ENCODE data around the gene ZNF629. TPM values are rescaled to one million over a fixed set of nuclear protein-coding genes. Genes with fewer than 3 reads are reported as not detected.

The ZNF629 gene
- total and polyA plus RNA-seq, 2 experiments from 2014 or later = 4.1 to 20.3 TPM

DNA sequence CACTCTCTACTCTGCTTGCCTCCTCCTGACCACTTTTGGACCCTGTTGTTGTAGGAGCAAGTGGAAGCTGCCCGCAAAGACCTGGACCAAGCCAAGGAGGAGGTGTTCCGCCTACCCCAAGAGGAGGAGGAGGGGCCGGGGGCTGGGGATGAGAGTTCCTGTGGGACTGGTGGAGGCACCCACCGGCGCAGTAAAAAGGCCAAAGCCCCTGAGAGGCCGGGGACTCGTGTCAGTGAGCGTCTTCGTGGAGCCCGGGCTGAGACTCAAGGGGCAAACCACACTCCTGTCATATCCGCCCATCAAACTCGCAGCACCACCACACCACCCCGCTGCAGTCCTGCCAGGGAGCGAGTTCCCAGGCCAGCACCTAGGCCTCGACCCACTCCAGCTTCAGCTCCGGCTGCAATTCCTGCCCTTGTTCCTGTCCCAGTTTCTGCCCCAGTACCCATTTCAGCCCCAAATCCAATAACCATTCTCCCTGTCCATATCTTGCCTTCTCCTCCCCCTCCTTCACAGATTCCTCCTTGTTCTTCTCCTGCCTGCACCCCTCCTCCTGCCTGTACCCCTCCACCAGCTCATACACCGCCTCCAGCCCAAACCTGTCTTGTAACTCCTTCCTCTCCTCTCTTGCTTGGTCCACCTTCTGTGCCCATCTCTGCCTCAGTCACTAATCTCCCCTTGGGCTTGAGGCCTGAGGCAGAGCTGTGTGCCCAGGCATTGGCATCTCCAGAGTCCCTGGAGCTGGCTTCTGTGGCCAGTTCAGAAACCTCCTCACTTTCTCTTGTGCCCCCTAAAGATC is 49.8 kb downstream of the ZNF629 start (continued):
- TF ChIP-seq, protein P1, sequence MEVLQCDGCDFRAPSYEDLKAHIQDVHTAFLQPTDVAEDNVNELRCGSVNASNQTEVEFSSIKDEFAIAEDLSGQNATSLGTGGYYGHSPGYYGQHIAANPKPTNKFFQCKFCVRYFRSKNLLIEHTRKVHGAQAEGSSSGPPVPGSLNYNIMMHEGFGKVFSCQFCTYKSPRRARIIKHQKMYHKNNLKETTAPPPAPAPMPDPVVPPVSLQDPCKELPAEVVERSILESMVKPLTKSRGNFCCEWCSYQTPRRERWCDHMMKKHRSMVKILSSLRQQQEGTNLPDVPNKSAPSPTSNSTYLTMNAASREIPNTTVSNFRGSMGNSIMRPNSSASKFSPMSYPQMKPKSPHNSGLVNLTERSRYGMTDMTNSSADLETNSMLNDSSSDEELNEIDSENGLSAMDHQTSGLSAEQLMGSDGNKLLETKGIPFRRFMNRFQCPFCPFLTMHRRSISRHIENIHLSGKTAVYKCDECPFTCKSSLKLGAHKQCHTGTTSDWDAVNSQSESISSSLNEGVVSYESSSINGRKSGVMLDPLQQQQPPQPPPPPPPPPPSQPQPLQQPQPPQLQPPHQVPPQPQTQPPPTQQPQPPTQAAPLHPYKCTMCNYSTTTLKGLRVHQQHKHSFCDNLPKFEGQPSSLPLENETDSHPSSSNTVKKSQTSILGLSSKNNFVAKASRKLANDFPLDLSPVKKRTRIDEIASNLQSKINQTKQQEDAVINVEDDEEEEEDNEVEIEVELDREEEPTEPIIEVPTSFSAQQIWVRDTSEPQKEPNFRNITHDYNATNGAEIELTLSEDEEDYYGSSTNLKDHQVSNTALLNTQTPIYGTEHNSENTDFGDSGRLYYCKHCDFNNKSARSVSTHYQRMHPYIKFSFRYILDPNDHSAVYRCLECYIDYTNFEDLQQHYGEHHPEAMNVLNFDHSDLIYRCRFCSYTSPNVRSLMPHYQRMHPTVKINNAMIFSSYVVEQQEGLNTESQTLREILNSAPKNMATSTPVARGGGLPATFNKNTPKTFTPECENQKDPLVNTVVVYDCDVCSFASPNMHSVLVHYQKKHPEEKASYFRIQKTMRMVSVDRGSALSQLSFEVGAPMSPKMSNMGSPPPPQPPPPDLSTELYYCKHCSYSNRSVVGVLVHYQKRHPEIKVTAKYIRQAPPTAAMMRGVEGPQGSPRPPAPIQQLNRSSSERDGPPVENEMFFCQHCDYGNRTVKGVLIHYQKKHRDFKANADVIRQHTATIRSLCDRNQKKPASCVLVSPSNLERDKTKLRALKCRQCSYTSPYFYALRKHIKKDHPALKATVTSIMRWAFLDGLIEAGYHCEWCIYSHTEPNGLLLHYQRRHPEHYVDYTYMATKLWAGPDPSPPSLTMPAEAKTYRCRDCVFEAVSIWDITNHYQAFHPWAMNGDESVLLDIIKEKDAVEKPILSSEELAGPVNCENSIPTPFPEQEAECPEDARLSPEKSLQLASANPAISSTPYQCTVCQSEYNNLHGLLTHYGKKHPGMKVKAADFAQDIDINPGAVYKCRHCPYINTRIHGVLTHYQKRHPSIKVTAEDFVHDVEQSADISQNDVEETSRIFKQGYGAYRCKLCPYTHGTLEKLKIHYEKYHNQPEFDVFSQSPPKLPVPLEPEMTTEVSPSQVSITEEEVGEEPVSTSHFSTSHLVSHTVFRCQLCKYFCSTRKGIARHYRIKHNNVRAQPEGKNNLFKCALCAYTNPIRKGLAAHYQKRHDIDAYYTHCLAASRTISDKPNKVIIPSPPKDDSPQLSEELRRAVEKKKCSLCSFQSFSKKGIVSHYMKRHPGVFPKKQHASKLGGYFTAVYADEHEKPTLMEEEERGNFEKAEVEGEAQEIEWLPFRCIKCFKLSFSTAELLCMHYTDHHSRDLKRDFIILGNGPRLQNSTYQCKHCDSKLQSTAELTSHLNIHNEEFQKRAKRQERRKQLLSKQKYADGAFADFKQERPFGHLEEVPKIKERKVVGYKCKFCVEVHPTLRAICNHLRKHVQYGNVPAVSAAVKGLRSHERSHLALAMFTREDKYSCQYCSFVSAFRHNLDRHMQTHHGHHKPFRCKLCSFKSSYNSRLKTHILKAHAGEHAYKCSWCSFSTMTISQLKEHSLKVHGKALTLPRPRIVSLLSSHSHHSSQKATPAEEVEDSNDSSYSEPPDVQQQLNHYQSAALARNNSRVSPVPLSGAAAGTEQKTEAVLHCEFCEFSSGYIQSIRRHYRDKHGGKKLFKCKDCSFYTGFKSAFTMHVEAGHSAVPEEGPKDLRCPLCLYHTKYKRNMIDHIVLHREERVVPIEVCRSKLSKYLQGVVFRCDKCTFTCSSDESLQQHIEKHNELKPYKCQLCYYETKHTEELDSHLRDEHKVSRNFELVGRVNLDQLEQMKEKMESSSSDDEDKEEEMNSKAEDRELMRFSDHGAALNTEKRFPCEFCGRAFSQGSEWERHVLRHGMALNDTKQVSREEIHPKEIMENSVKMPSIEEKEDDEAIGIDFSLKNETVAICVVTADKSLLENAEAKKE (CRISPR knock-in tag; IDR thresholded peaks at IDR 0.05) = no peak
- TF ChIP-seq NANOG (IDR thresholded peaks at IDR 0.05; ENCODE audit: borderline replicate concordance) = no peak
- TF ChIP-seq, protein P2, sequence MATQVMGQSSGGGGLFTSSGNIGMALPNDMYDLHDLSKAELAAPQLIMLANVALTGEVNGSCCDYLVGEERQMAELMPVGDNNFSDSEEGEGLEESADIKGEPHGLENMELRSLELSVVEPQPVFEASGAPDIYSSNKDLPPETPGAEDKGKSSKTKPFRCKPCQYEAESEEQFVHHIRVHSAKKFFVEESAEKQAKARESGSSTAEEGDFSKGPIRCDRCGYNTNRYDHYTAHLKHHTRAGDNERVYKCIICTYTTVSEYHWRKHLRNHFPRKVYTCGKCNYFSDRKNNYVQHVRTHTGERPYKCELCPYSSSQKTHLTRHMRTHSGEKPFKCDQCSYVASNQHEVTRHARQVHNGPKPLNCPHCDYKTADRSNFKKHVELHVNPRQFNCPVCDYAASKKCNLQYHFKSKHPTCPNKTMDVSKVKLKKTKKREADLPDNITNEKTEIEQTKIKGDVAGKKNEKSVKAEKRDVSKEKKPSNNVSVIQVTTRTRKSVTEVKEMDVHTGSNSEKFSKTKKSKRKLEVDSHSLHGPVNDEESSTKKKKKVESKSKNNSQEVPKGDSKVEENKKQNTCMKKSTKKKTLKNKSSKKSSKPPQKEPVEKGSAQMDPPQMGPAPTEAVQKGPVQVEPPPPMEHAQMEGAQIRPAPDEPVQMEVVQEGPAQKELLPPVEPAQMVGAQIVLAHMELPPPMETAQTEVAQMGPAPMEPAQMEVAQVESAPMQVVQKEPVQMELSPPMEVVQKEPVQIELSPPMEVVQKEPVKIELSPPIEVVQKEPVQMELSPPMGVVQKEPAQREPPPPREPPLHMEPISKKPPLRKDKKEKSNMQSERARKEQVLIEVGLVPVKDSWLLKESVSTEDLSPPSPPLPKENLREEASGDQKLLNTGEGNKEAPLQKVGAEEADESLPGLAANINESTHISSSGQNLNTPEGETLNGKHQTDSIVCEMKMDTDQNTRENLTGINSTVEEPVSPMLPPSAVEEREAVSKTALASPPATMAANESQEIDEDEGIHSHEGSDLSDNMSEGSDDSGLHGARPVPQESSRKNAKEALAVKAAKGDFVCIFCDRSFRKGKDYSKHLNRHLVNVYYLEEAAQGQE (IDR thresholded peaks at IDR 0.05; ENCODE audit: unreplicated experiment) = no peak

DNA sequence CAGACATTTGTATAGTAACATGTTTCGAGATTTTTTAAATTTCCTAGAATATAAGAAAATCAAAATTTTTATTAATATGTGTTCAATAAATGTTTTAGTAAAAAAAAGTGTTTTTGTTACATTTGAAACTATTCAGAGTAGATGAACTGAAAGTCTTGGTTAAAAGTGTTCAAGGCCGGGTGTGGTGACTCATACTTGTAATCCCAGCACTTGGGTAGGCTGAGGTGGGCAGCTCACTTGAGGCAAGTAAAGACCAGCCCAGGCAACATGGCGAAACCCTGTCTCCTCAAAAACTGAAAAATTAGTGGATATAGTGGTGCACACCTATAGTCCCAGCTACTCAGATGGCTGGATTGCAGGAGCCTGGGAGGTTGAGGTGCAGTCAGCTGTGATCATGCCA is 55.6 kb downstream of the ZNF629 start:
- H3K9me3 Mint-ChIP-seq = no peaks in the 10 kb centered on the region
- Histone ChIP-seq H3K27me3 (ENCODE audit: insufficient read depth) (no peaks in the 10 kb centered on the region), H3F3A (replicated peaks; ENCODE audit: low read depth) (no peaks in the 10 kb centered on the region; the same call in 1 of the 2 replicates), H3K4me2 (no peak overlapping the region), H3K79me2 (replicated peaks; ENCODE audit: insufficient read depth) (peaks cover 16% of the 10 kb centered on the region; the same call in 1 of the 2 replicates), H3K27ac (ENCODE audit: low read depth) (no peak overlapping the region), H3K9me2 (ENCODE audit: insufficient read depth) (no peaks in the 10 kb centered on the region), H3K4me1 (ENCODE audit: insufficient read depth) (peaks cover 16% of the 10 kb centered on the region), H2AFZ (no peak overlapping the region), H3K4me3 (no peak overlapping the region), H4K20me1 (replicated peaks; ENCODE audit: insufficient read depth) (peaks cover 18% of the 10 kb centered on the region), H3K36me3 (ENCODE audit: insufficient read depth) (peaks cover 39% of the 10 kb centered on the region)
- peaks cover 16% of the 10 kb centered on the region for H3K4me1 Mint-ChIP-seq
- H3K4me3 Mint-ChIP-seq = no peak overlapping the region
- peaks cover 71% of the 10 kb centered on the region for H3K36me3 Mint-ChIP-seq (ENCODE audit: low read depth)
- DNase-seq (ENCODE audit: low spot score) = no peak
- no peak for ATAC-seq
- no peak overlapping the region for H3K27ac Mint-ChIP-seq
- H3K27me3 Mint-ChIP-seq (ENCODE audit: insufficient read depth, low read depth, poor library complexity) = peaks cover 2% of the 10 kb centered on the region
- TF ChIP-seq NANOG (IDR thresholded peaks at IDR 0.05; ENCODE audit: borderline replicate concordance) (no peak), CREB1 (CRISPR knock-in tag; IDR thresholded peaks at IDR 0.05; ENCODE audit: low read depth) (no peak), JUNB (IDR thresholded peaks at IDR 0.05; ENCODE audit: unreplicated experiment) (no peak), ZNF331 (CRISPR knock-in tag; IDR thresholded peaks at IDR 0.05; ENCODE audit: low read depth) (no peak), ZNF114 (CRISPR knock-in tag; IDR thresholded peaks at IDR 0.05) (no peak)
- TF ChIP-seq, protein P3, sequence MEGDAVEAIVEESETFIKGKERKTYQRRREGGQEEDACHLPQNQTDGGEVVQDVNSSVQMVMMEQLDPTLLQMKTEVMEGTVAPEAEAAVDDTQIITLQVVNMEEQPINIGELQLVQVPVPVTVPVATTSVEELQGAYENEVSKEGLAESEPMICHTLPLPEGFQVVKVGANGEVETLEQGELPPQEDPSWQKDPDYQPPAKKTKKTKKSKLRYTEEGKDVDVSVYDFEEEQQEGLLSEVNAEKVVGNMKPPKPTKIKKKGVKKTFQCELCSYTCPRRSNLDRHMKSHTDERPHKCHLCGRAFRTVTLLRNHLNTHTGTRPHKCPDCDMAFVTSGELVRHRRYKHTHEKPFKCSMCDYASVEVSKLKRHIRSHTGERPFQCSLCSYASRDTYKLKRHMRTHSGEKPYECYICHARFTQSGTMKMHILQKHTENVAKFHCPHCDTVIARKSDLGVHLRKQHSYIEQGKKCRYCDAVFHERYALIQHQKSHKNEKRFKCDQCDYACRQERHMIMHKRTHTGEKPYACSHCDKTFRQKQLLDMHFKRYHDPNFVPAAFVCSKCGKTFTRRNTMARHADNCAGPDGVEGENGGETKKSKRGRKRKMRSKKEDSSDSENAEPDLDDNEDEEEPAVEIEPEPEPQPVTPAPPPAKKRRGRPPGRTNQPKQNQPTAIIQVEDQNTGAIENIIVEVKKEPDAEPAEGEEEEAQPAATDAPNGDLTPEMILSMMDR (conservative IDR thresholded peaks at IDR 0.05; ENCODE audit: low read depth in 2 of 2) = no peak
